K562 (cell line): ENCODE measurements around the gene E2F3. TPM values are rescaled to one million over a fixed set of nuclear protein-coding genes. Genes with fewer than 3 reads are reported as not detected.
A peak's percentile ranks its signal among the peaks of the same experiment; 100 is the strongest.

Experiments used
- ATAC-seq: fragments of 200-7000 bp; cut with Tn5 transposase; 3 replicates; pipeline ENCODE4 v1.9.1; 2020; ENCODE audit warnings: moderate library complexity
- BruUV-seq: library from RNA; stranded (reverse); fragments of 400-500 nt; replicated peaks from 2 replicates; lab custom pipeline; 2021; lab: Mats Ljungman, UMichigan
- CTCF ChIA-PET: fragments of 300-600 bp; formaldehyde crosslinking; extraction: SDS; loops from one replicate; lab custom pipeline; 2021; ENCODE audit warnings: low intra/inter-chr PET ratio; lab: Yijun Ruan, JAX
- POLR2A ChIA-PET: fragments of 300-600, 350-650 bp; sonication (Branson Sonifier 250); formaldehyde crosslinking; extraction: SDS; loops from one replicate; lab custom pipeline; 2021; ENCODE audit warnings: antibody characterized with exemption, inconsistent platforms; lab: Yijun Ruan, JAX
- DNase-seq, 4 experiments: peaks; one replicate each; pipeline versions ENCODE4 v3.0.0 to v3.0.0-alpha.2; 2011 to 2018; ENCODE audit warnings: low spot score in 3 of 4, mixed read lengths in 3 of 4; ENCODE audit errors: extremely low read depth in 1 of 4
- FAIRE-seq: peaks from 2 replicates; lab custom pipeline; 2011; peaks lifted over from hg19 to GRCh38; lab: Jason Lieb, UNC
- H2AFZ ChIP-seq: 2 replicates; pipeline ENCODE4 v1.6.0; 2011; ENCODE audit warnings: low read depth, low read length, control low read depth, inconsistent platforms
- H3K27ac ChIP-seq: fragments of 200-600 bp; 3 replicates; pipeline ENCODE4 v1.8.0; 2011; ENCODE audit warnings: low read depth, mild to moderate bottlenecking, control low read depth, inconsistent platforms, low read length, moderate library complexity, mixed read lengths; ENCODE audit errors: extremely low read depth
- H3K27me3 ChIP-seq, 2 experiments: fragments of 300-600 bp in 1 of 2; 2 replicates in 1 of 2; 3 replicates in 1 of 2; pipeline versions ENCODE4 v1.6.0 to v1.8.0; 2011; ENCODE audit warnings: inconsistent platforms in 2 of 2, low read length in 2 of 2, mild to moderate bottlenecking in 1 of 2, mixed read lengths in 1 of 2, moderate library complexity in 1 of 2; ENCODE audit not compliant: control insufficient read depth in 2 of 2, insufficient read depth in 2 of 2
- H3K36me3 ChIP-seq: fragments of 300-600 bp; 3 replicates; pipeline ENCODE4 v1.8.0; 2011; ENCODE audit warnings: mild to moderate bottlenecking, low read length, inconsistent platforms; ENCODE audit not compliant: control insufficient read depth, insufficient read depth
- H3K4me1 ChIP-seq, 2 experiments: fragments of 200-600 bp in 1 of 2; replicated peaks in 1 of 2; 2 replicates in 1 of 2; 3 replicates in 1 of 2; pipeline versions ENCODE4 v1.5.1 to v1.8.0; 2011; ENCODE audit warnings: inconsistent platforms in 2 of 2, low read length in 2 of 2, mild to moderate bottlenecking in 1 of 2, mixed read lengths in 1 of 2, moderate library complexity in 1 of 2; ENCODE audit not compliant: control insufficient read depth in 2 of 2, insufficient read depth in 2 of 2
- H3K4me2 ChIP-seq: 2 replicates; pipeline ENCODE4 v1.6.1; 2011; ENCODE audit warnings: low read length, control low read depth, inconsistent platforms, mixed read lengths; ENCODE audit not compliant: insufficient read depth
- H3K4me3 ChIP-seq: fragments of 200-600 bp; sonication (generic), shearing (Covaris generic); 2 replicates; pipeline ENCODE4 v1.5.1; 2016; ENCODE audit warnings: control low read depth, inconsistent platforms
- H3K79me2 ChIP-seq: fragments of 200-600 bp; 3 replicates; pipeline ENCODE4 v1.8.0; 2011; ENCODE audit warnings: low read length, inconsistent platforms; ENCODE audit not compliant: control insufficient read depth, insufficient read depth
- H3K9ac ChIP-seq, 2 experiments: 2 replicates each; pipeline versions ENCODE4 v1.6.0 to v1.6.1; 2011; ENCODE audit warnings: low read depth in 2 of 2, low read length in 2 of 2, control low read depth in 1 of 2, inconsistent platforms in 1 of 2, mild to moderate bottlenecking in 1 of 2, mixed read lengths in 1 of 2; ENCODE audit not compliant: insufficient read depth in 1 of 2
- H3K9me1 ChIP-seq: one replicate; pipeline ENCODE4 v1.6.0; 2011; ENCODE audit warnings: inconsistent platforms, mild to moderate bottlenecking, low read length, moderate library complexity; ENCODE audit not compliant: control insufficient read depth, insufficient read depth
- H3K9me3 ChIP-seq: replicated peaks from 2 replicates; pipeline ENCODE4 v1.5.1; 2011; ENCODE audit warnings: low read depth, low read length, inconsistent platforms; ENCODE audit not compliant: control insufficient read depth, insufficient read depth
- H4K20me1 ChIP-seq: replicated peaks from 2 replicates; pipeline ENCODE4 v1.6.1; 2011; ENCODE audit warnings: low read length, inconsistent platforms, mixed read lengths; ENCODE audit not compliant: control insufficient read depth, insufficient read depth
- ARHGAP35 ChIP-seq: fragments of 450-650 bp; IDR thresholded peaks from 2 replicates; pipeline ENCODE4 v1.6.1; 2018; ENCODE audit not compliant: partially characterized antibody
- MAZ ChIP-seq, 2 experiments: fragments of 450-650 bp in 1 of 2; sonication (generic) in 1 of 2; formaldehyde crosslinking; IDR thresholded peaks in 1 of 2; conservative IDR thresholded peaks in 1 of 2; 2 replicates each; pipeline versions ENCODE4 v1.4.0 to v1.5.0; 2020; ENCODE audit warnings: mild to moderate bottlenecking in 1 of 2, missing genetic modification reagents in 1 of 2
- MITF ChIP-seq: IDR thresholded peaks from 2 replicates; pipeline ENCODE4 v1.6.1; 2014; ENCODE audit warnings: antibody characterized with exemption
- NEUROD1 ChIP-seq: fragments of 150-350 bp; IDR thresholded peaks from 2 replicates; pipeline ENCODE4 v1.6.1; 2014; ENCODE audit warnings: borderline replicate concordance, low read length, low read depth; ENCODE audit not compliant: partially characterized antibody
- POLR2A ChIP-seq: fragments of 450-650 bp; conservative IDR thresholded peaks from 2 replicates; pipeline ENCODE4 v1.6.1; 2016
- SLC30A9 ChIP-seq: fragments of 250-450 bp; sonication (Bioruptor Pico); IDR thresholded peaks from 2 replicates; pipeline ENCODE4 v1.8.0; 2022; ENCODE audit warnings: mild to moderate bottlenecking, moderate library complexity
- SUPT5H ChIP-seq: fragments of 450-650 bp; IDR thresholded peaks from 2 replicates; pipeline ENCODE4 v1.6.1; 2016
- TAF15 ChIP-seq: fragments of 200-400 bp; formaldehyde crosslinking; IDR thresholded peaks from 2 replicates; pipeline ENCODE4 v1.6.1; 2017; ENCODE audit warnings: mild to moderate bottlenecking, low read depth, low read length, moderate library complexity
- ZBTB8A ChIP-seq: fragments of 450-650 bp; IDR thresholded peaks from 2 replicates; pipeline ENCODE4 v1.6.1; 2018; ENCODE audit warnings: mild to moderate bottlenecking, moderate library complexity; ENCODE audit not compliant: partially characterized antibody
- ZNF239 ChIP-seq: fragments of 250-450 bp; sonication (Bioruptor Pico); IDR thresholded peaks from 2 replicates; pipeline ENCODE4 v1.4.0; 2020; ENCODE audit warnings: mild to moderate bottlenecking
- ZNF280B ChIP-seq: fragments of 250-450 bp; sonication (Bioruptor Pico); IDR thresholded peaks from 2 replicates; pipeline ENCODE4 v1.5.1; 2021; ENCODE audit warnings: mild to moderate bottlenecking
- ZNF445 ChIP-seq: fragments of 250-450 bp; sonication (Bioruptor Pico); IDR thresholded peaks from 2 replicates; pipeline ENCODE4 v1.4.0; 2020; ENCODE audit warnings: low read depth, mild to moderate bottlenecking, moderate library complexity
- WGBS: fragments of 100-300 bp; shearing (Covaris generic); methylation state at CpG from one replicate; pipeline ENCODE4 v1.1.6; 2016; ENCODE audit warnings: low coverage, mixed read lengths; ENCODE audit not compliant: insufficient coverage; ENCODE audit errors: missing lambda C conversion rate; 5-methylcytosine and 5-hydroxymethylcytosine counted together
- in situ Hi-C: fragments of 300-500 bp; cut with MboI; formaldehyde crosslinking; loops from 4 replicates; pipeline ENCODE4 v1.15.0; 2018; ENCODE audit warnings: inconsistent platforms, mixed read lengths
- intact Hi-C: fragments of 100-400 bp; cut with micrococcal nuclease; formaldehyde crosslinking; loops from 2 replicates; pipeline ENCODE4 v1.14.2; 2022
- polyA plus RNA-seq, 8 experiments: library from polyadenylated mRNA; depleted of rRNA in 4 of 8; stranded (reverse) in 5 of 8; unstranded in 3 of 8; fragments of >200 nt; fragmentation: Nextera tagmentation in 2 of 8; fragmentation: Illumina TruSeq in 1 of 8; extraction: Ambion mirVana in 2 of 8; extraction: Trizol in 1 of 8; gene quantifications; 2 replicates each; pipeline versions ENCODE4 v1.2.1 to v1.2.3, GENCODE V29; 2011 to 2014; ENCODE audit warnings: inconsistent platforms in 1 of 8, missing spikeins in 1 of 8
- total RNA-seq, 7 experiments: library from RNA; depleted of rRNA in 6 of 7; stranded (reverse); fragments of >200 nt in 6 of 7; fragmentation: Illumina TruSeq in 2 of 7; extraction: Trizol in 2 of 7; gene quantifications; 2 replicates each; pipeline versions ENCODE4 v1.2.1 to v1.2.3, GENCODE V29; 2011 to 2021; ENCODE audit warnings: low replicate concordance in 1 of 7
- TF ChIP-seq, protein P1 (sequence below): fragments of 450-650 bp; formaldehyde crosslinking; IDR thresholded peaks from 2 replicates; pipeline ENCODE4 v1.4.0; 2022; ENCODE audit warnings: missing genetic modification characterization
- TF ChIP-seq, protein P2 (sequence below): fragments of 250-450 bp; sonication (Bioruptor Pico); IDR thresholded peaks from 2 replicates; pipeline ENCODE4 v1.5.0; 2021

Gene E2F3
- total and polyA plus RNA-seq, 9 of the 15 experiments (the other 6 are each of a cell fraction or from before 2014, with no cell fraction given), result 11.1 to 44.7 (median 27.2) TPM

DNA sequence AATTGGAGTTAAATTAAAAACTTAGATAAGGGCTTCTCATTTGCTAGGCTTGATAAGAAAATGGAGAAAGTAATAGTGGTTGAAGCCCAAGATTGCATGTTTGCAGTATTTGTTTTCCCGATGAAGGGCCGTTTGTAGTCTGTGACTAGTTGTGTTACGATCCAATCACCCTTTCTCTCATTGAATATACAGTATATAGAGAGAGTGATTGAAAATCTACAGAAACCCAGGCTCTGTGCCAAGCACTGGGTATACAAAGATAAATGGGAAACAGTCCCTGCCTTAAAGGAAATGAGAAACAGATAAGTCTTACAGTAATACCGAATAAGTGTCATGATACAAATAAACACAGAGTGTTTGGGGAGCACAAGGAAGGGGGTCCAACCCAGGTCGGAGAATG, 77.4 kb downstream of the E2F3 start (continued):
- TF ChIP-seq, protein P1, sequence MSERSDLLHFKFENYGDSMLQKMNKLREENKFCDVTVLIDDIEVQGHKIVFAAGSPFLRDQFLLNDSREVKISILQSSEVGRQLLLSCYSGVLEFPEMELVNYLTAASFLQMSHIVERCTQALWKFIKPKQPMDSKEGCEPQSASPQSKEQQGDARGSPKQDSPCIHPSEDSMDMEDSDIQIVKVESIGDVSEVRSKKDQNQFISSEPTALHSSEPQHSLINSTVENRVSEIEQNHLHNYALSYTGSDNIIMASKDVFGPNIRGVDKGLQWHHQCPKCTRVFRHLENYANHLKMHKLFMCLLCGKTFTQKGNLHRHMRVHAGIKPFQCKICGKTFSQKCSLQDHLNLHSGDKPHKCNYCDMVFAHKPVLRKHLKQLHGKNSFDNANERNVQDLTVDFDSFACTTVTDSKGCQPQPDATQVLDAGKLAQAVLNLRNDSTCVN (CRISPR knock-in tag), result no peak
- TF ChIP-seq NEUROD1 (no peak), ZNF239 (CRISPR knock-in tag) (no peak), ARHGAP35 (no peak), MITF (no peak), TAF15 (no peak), ZNF445 (CRISPR knock-in tag) (no peak)

DNA sequence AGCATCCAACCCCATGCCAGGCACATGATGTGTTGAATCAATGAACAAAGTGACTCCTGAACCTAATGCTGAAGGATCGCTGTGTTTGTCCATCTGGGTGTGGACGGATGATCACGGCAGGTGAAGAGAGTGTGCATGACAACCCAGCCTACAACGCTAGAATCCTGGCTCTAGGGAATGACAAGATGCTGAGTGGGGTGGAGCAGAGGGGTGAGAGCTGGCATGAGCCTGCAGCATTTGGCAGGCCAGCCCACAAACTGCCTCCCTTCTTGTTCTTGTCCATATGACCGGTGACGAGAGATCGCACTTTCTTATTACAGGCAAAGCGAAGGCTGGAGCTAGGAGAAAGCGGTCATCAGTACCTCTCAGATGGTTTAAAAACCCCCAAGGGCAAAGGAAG, 77.8 kb downstream of the E2F3 start:
- peak overlapping the region in 1 of 2 experiments; percentile 57; a peak in 1 of 4 replicates for H3K9ac ChIP-seq
- H3K9me3 ChIP-seq, result no peaks in the 10 kb centered on the region
- H3K36me3 ChIP-seq, result peaks cover 91% of the 10 kb centered on the region
- TF ChIP-seq POLR2A, result 0 out of 2 replicates have a peak, but pooled peaks have one; percentile 36
- 0 out of 2 replicates have a peak, but pooled peaks have one; percentile 29 for TF ChIP-seq SUPT5H
- TF ChIP-seq, protein P2, sequence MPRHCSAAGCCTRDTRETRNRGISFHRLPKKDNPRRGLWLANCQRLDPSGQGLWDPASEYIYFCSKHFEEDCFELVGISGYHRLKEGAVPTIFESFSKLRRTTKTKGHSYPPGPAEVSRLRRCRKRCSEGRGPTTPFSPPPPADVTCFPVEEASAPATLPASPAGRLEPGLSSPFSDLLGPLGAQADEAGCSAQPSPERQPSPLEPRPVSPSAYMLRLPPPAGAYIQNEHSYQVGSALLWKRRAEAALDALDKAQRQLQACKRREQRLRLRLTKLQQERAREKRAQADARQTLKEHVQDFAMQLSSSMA, result no peak
- TF ChIP-seq ZBTB8A, result no peak
- TF ChIP-seq ZNF280B (CRISPR knock-in tag), result no peak
- TF ChIP-seq SLC30A9 (CRISPR knock-in tag), result no peak
- TF ChIP-seq NEUROD1, result no peak
- TF ChIP-seq MAZ (CRISPR knock-in tag; conservative IDR thresholded peaks at IDR 0.05 in 1 of 2, IDR thresholded peaks at IDR 0.05 in 1 of 2), result no peak
- no TSS peak for BruUV-seq
- H3K4me1 ChIP-seq, result peaks cover 9 to 17% of the 10 kb centered on the region in 2 experiments
- in situ Hi-C loops, result no loop called here
- DNase-seq (no peak), FAIRE-seq (no peak), ATAC-seq (no peak)
- 0 out of 2 replicates have a peak, but pooled peaks cover 8% of the 10 kb centered on the region for H4K20me1 ChIP-seq
- no peak overlapping the region; the same call in 2 of the 3 replicates for H3K27ac ChIP-seq
- H3K4me3 ChIP-seq, result no peak overlapping the region
- WGBS, result 96% methylated on average over 9 of the region's 9 CpGs
- H3K27me3 ChIP-seq, result no peaks in the 10 kb centered on the region
- intact Hi-C loops, result no loop called here
- ChIA-PET POLR2A (interaction anchor here (0.8 kb wide), 1 partner anchor 10 kb away, joined by 3 read pairs; no protein-coding TSS in a partner anchor), CTCF (no interaction called here)
- H2AFZ ChIP-seq, result no peak overlapping the region
- peaks cover 75% of the 10 kb centered on the region for H3K79me2 ChIP-seq
- H3K9me1 ChIP-seq, result no peaks in the 10 kb centered on the region
- H3K4me2 ChIP-seq, result no peak overlapping the region
